HG03060 (cell line): ENCODE results near the gene TTL.

Experiments used
- ATAC-seq: cut with Tn5 transposase; IDR thresholded peaks from one replicate; pipeline ENCODE4 v1.9.1; 2021; ENCODE audit warnings: low read depth, moderate number of reproducible peaks; ENCODE audit not compliant: unreplicated experiment

TTL gene

DNA sequence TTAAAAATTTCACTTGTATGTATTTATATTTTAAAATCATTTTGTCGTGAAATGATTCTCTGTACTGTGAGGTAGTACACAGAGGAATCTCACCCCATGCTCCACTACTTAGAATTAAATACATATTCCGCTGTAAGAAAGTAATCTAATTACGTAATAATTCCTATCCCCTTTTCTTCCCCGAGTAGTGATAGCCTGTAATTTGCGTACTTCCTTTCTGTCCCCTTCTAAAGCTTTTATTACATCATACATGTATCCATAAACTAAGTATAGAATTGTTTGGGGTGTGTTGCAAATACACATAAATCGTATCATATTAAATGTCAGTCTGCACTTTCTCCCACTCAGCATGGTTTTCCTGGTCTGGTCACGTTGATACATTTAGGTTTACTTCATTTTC, 90.0 kb downstream of the TTL start:
- ATAC-seq, result no peak

DNA sequence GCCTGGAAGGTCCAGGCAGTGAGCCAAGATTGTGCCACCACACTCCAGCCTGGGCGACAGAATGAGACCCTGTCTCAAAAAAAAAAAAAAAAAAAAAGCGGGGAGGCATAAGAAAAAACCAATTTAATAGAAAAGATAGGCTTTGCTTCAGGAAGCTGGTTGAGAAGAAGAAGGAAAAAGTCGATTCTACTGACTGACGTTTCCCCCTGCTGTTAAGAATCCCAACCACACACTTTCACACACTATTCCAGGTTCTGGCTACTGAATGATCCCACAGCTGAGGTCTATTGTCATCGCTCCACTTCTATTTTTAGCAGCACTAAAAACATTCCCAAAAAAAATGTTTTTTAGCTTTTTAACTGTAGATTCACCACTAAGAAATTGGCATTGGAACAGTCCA, 95.8 kb downstream of the TTL start:
- ATAC-seq, result no peak

DNA sequence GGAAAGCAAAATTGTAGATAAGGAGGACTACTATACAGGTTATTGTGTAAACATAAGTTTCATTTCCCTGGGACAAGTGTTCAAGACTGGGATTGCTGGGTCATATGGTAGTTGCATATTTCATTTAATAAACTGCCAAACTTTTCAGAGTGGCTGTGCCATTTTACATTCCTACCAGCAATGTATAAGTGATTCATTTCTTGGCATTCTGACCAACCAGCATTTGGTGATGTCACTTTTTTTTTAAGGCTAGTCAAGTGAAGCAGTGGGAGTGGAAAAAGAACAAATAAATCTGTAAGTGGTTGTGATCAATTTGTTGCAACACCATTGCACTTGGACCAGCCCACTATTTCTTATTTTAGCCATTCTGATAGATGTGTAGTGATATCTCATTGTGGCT, 97.3 kb downstream of the TTL start:
- no peak for ATAC-seq

DNA sequence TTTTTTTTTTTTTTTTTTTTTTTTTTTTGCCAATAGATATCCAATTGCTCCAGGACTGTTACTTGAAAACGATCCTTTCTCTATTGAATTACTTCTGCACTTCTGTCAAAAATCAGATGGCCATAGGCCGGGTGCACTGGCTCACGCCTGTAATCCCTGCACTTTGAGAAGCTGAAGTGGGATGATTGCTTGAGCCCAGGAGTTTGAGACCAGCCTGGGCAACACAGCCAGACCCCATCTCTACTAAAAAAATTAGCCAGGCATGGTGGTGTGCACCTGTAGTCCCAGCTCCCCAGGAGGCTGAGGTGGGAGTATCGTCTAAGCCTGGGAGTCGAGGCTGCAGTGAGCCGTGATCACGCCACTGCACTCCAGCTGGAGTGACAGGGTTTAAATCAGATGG, 98.1 kb downstream of the TTL start:
- no peak for ATAC-seq

DNA sequence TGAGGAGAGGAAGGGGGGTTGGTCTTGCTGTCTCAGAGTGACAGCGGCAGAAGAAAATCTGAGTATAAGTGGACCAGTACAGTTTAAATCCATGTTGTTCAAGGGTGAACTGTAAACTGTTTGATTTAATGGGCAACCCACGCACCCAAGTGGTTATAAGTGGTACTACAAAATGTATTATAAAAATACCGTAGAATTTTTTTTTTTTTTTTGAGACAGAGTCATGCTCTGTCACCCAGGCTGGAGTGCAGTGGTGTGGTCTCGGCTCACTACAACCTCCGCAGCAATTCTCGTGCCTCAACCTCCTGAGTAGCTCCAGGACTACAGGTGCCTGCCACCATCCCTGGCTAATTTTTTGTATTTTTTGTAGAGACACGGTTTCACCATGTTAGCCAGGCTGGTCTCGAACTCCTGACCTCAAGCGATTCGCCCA, 100.4 kb downstream of the TTL start:
- no peak for ATAC-seq

DNA sequence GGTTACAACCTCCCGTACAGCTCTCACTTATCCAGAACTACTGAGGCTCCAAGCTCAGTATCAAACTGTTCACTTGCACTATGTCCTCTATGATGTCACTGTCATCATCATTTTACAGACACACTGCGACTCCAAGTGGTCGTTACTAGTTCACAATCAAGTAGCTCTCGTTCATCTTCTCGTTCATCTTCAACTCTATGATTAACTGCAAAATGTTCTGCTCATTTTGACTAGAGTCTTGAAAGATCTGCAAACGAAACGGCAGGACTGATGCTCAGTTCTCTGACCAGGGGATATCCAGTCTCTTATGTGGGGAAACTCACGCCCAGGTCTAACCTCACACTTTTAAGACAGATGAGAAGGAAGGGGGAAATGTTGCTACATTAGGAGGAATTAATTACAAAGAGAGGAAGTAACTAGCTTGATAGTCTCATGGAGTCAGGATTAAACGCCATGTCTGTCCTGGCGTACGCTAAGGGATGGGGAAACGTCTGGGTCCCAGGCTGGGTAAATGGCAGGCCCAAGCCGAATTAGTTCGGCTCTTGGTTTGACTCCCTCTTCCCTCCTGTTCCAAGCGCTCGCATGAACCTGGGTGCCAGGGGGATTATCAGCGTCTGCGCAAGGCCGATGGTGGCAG, 101.7 kb downstream of the TTL start:
- ATAC-seq, result no peak

DNA sequence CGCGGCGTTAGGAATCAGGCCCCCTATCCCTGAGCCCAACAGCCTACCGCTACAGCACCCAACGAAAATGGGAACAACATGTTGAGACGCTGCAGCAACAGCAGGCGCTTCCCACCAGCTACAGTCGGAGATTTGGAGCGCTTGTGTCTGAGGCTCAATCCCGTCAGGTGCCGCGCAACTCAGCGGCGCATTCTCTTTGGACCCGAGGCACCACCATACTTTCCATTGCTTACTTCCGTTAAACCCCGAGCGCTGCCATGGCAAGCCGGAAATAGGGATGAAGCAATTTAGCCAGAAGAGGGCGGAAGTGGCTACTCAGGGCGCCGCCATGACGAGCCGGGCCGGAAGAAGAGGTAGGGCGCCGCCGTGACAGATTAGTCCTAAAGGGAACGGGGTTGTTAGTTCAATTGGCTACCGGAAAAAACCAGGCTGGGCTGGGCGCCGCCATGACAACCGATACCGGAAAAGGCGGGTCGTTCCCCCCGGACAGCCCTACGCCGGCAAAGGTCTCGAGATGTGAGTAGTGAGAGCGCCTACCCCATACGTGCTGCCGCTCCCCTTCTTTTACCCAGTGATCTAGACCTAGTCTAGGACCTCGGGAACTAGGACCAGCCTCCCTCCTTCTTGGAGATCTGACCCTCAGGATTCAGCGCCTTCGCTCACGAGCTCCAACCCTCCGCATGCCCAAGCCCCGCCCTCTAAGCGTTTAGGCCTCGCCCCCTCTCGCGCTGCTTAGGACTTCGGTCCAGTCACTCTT, 102.4 kb downstream of the TTL start, which contains the start of gene CHCHD5:
Gene CHCHD5, plus strand, starts transcription at position 476 of the 757 bp plus-strand sequence. Its CDS starts 39 bp downstream, at position 515.
- peak; percentile 82 for ATAC-seq

DNA sequence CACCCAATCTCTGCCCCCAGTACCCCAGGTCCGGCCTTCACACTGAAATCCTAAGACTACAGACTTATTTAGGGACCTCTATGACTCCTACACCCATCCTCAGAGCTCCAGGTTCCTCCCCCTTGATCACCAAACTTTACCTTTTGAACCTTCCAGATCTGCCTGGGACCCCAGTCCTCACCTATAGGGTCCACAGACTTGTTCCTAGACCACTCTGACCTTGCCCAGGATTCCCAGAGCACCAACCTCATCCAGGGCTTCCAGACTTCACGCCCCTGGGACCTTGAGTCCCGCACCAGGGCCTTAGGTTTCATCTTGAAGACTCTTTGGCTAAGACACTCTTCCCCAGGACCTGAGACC, 102.9 kb downstream of the TTL start:
- ATAC-seq, result no peak

DNA sequence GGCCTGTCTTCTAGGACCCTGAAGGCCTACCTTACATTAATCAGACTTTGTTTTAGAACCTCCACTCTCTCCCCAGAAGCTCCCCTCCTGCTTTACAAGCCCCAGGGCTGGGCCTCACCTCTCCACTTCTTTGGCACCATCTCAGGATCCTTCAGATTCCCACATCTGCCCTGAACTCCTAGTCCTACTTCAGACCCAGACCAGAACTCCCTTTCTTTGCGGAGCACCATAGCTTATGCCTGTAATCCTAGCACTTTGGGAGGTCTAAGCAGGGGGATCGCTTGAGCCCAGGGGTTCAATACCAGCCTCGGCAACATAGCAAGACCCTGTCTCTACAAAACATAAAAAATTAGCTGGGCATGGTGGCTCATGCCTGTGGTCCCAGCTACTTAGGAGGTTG, 103.4 kb downstream of the TTL start:
- ATAC-seq, result no peak

DNA sequence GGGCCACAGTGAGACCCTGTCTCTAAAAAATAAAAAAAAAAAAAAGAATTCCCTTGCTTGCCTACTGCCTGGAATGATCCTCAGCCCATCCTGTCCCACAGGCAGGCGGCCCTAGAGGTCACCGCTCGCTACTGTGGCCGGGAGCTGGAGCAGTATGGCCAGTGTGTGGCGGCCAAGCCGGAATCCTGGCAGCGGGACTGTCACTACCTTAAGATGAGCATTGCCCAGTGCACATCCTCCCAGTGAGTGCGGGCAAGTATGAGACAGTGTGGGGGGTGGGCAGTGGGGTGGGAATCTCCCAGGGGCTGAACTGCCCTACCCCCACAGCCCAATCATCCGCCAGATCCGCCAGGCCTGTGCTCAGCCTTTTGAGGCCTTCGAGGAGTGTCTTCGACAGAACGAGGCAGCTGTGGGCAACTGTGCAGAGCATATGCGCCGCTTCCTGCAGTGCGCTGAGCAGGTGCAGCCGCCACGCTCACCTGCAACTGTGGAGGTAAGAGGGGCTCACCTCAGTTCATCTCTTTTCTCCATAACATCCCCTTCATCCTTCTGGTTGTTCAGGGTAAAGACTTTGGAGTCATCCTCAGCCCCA, 104.0 kb downstream of the TTL start:
- ATAC-seq, result no peak

DNA sequence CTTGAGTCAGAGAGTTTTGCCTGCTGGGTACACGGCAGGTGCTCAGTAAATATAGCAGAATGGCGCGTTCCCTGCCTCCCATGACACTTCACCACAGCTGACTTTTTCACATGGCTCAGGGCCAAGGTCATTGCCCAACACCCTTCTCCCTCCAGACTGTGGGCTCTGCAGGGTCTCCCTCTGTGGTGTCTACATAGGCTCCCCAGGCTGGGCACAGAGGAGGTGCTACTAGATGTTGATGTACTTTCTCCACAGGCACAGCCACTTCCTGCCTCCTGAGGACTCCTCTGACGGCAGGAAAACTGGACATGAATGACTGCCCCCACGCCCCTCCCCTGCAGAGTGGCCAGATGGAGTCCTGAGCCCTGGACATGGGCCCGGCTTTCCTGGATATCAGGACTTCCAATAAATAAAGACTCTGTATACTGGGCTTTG, 106.7 kb downstream of the TTL start:
- no peak for ATAC-seq
